GM23248 (cell line): ENCODE results near the gene MAP1LC3B2.

Source experiments
- EZH2 ChIP-seq: fragments of 200-600 bp; sonication (generic); IDR thresholded peaks from 2 replicates; pipeline ENCODE4 v1.6.1; 2018; ENCODE audit warnings: antibody characterized with exemption, mild to moderate bottlenecking; ENCODE audit not compliant: insufficient read depth, poor library complexity, severe bottlenecking
- EZH2phosphoT487 ChIP-seq: fragments of 200-600 bp; sonication (generic); IDR thresholded peaks from 2 replicates; pipeline ENCODE4 v1.6.1; 2018; ENCODE audit warnings: antibody characterized with exemption, moderate library complexity, mild to moderate bottlenecking, low read depth; ENCODE audit not compliant: insufficient read depth

DNA sequence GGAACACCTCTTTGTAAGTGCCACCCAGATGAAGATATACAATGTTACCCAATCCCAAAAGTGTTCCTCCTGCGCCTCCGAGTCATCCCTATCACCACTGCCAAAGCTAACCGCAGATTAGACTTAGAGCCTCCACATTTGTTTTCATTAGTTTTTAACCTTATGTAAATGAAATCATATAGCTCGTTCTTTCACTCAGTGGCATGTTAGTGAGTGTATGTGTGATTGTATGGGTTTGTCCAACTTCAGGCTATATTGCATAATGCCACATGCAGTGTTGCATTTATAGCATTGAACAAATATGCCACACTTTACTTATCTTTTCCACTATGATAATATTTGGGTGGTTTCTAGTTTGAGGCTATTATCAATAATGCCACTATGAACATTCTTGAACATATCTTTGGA is 18.0 kb downstream of the MAP1LC3B2 start:
- no peak for TF ChIP-seq EZH2
- TF ChIP-seq EZH2phosphoT487: no peak
